Astrocyte of the spinal cord (primary cell): ENCODE results near the gene NKD2.

Source experiments
- DNase-seq: peaks from one replicate; pipeline ENCODE4 v3.0.0; 2011; ENCODE audit warnings: low read depth, low spot score
- H3K4me3 ChIP-seq: 2 replicates; pipeline ENCODE4 v1.5.1; 2011; ENCODE audit warnings: low read depth, mild to moderate bottlenecking, low read length, moderate library complexity
- in situ Hi-C: cut with HindIII; loops from 2 replicates; pipeline ENCODE4 v1.10.0; 2017; ENCODE audit warnings: low sequenced_read_pairs
- TF ChIP-seq, protein P1 (sequence below): IDR thresholded peaks from 2 replicates; pipeline ENCODE4 v1.5.1; 2012; ENCODE audit warnings: low read depth, mild to moderate bottlenecking, low read length, inconsistent platforms

Gene NKD2

DNA sequence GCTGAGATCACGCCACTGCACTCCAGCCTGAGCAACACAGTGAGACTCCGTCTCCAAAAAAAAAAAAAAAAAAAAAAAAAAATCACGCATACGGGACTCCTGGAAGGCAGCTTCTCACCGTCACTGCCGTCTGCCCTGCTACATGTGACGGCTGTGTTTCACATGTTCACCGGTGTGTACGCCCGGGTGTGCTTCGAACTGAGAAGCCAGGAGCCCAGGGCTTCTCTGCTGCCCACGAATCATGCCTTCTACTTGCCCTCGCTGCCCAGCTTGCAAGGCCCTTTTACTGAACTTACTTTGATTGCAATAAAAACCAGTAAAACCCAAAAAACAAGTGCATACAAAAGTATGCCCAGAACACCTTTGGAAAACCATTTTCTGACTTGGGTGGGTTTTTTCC is 5.8 kb upstream of the NKD2 start:
- TF ChIP-seq, protein P1, sequence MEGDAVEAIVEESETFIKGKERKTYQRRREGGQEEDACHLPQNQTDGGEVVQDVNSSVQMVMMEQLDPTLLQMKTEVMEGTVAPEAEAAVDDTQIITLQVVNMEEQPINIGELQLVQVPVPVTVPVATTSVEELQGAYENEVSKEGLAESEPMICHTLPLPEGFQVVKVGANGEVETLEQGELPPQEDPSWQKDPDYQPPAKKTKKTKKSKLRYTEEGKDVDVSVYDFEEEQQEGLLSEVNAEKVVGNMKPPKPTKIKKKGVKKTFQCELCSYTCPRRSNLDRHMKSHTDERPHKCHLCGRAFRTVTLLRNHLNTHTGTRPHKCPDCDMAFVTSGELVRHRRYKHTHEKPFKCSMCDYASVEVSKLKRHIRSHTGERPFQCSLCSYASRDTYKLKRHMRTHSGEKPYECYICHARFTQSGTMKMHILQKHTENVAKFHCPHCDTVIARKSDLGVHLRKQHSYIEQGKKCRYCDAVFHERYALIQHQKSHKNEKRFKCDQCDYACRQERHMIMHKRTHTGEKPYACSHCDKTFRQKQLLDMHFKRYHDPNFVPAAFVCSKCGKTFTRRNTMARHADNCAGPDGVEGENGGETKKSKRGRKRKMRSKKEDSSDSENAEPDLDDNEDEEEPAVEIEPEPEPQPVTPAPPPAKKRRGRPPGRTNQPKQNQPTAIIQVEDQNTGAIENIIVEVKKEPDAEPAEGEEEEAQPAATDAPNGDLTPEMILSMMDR = no peak
- no peak overlapping the region for H3K4me3 ChIP-seq
- no peak for DNase-seq
- in situ Hi-C loops = no loop called here

DNA sequence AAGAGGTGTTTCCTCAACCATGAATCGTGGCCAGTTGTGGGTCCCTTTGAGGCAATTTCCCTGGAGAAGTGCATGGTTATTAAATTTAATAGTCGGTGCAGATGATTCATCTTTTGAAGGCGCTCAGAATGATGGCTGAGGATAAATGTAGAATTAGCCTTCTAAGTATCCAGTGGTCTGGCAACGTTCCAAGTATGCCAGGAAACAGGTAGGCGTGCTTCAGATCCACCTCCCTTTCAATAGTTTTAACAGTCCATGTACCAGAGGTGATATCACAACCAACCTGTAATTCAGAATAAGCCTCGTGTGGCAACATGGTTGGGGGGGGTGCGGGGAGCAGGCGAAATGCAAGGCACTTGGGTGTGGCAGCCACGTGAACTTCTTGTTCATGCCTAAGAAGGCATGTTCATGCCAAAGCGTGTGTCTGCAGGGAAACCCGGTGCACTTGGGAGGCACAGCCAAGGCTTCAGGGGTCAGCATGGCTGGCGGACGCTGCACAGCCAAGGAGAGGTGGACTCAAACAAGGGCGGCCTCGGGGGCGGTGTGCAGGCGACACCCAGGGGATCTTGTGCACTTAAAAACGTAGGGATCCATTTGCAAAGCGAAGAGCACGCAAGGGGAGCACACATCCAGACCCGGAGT is 5.2 kb upstream of the NKD2 start:
- H3K4me3 ChIP-seq = no peak overlapping the region
- TF ChIP-seq, protein P1 = no peak
- in situ Hi-C loops = no loop called here
- no peak for DNase-seq

DNA sequence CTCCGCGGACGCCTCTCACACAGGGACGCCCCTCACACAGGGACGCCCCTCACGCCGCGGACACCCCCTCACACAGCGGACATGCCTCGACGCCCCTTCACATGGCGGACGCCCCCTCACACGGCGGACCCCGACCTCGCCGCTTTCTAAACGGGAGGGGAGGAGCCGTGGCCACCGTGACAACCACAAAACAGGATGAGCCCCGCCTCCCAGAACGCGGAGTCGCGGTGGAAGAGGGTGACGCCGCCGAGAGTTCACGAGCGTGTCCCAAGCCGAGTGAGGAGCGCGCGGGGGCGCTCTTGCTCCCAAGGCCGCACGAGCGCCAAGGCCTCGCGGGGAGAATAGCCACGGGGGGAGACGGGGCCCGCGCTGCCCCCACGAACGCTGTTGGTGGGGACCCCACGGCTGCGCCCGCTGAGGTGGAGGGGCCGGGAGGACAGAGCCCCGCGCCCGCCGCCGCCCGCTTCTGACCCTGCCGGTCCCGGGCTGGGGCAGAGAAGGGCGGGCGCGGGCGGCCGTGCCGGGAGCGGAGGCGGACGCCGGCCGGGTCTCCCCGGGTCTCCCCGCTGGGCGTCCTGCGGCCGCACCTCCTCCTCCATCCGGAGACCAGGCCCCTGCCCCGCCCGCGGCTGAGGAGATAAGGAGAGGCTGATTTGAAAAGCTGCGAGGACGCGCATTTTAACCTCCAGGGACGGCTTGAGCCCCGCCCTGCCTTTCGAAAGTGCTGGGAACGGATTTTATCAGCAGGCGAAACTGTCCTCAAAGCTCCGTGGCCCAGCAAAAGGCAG is 3.9 kb upstream of the NKD2 start:
- TF ChIP-seq, protein P1 = peak; percentile 41
- in situ Hi-C loops = no loop called here
- DNase-seq = no peak
- H3K4me3 ChIP-seq = no peak overlapping the region

DNA sequence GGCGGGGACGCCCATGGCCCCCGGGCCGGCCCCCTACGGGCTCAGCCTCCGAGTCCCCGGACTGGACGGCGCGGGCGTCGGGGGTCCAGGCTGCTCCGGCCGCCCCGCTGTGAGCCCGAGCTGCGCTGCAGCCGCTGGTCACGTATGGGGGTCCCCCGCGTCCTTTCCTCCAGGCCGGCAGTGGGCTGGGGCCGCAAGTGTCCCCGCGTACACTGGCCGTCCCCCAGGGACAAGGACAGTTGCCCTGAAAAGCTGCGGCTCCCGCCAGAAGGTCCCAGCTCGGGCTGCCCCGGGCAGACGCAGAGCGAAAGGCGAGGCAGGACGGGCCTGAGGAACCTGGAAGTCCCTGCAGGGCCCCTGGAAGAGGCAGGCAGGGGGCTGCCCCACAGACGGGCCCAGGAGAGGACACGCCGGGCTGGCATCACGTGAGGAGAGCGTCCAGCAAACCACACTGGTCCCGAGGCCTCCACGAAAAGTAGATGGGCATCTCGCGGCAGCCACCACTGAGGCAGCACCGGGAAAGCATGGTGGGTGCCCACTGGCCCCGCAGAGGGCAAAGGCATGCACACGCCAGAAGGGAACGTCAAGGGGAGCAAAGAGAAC is 3.3 kb upstream of the NKD2 start:
- no peak overlapping the region for H3K4me3 ChIP-seq
- DNase-seq = no peak
- in situ Hi-C loops = no loop called here
- TF ChIP-seq, protein P1 = no peak

DNA sequence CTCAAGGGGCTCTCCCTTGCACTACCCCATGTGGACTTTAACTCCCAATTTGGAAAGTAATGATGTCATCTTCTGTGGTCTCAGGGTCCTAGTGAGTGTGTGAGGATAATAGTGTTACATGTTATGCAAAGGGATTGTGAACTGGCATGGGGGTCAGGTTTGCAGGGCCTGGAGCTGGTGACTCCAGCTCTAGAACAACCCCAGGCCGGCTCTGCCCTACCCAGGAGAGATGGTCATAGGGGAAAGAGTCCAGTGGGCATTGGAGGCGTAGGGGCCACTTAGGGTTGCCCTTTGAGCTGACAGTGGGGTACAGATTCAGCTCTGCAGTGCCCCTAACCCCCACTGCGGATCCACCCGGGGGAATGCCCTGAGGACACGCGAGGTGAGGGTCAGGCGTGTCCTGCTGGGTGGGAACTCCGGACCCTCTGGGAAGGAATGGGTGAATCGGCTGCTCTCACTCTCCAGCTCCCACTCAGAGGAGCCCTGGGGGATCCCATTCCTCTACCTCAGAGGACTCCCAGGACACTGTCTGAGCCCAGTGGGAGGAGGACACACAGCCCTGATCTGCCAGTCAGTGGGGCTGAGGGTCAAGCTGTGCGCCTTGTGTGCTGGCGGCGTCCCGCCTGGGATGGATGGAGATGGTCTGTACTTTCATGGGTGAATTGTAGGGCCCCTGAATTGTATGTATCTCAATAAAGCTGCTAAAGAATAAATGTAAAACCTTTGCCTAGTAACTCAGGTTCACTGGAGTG is 2.5 kb upstream of the NKD2 start:
- in situ Hi-C loops = no loop called here
- TF ChIP-seq, protein P1 = no peak

DNA sequence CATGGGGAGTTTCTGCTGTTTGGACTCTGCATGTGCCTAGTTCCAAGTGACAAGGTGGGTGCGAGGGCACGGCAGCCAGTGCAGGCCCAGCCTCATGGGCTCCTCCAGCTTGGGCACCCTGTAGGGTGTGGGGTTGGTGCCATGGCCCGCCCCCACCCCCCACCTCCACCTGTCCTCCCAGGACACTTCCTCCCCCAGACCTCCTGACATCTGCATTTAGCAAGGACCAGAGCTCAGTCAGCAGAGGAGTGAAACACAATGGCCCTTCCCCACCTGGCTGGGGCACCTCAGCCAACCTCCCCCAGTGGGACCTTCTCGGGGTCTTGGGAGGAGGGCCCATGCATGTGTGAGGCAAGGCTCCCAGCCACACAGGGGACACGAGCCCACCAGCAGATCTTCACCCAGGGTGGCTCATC is 1.9 kb upstream of the NKD2 start:
- DNase-seq = no peak
- in situ Hi-C loops = no loop called here
- TF ChIP-seq, protein P1 = no peak
- H3K4me3 ChIP-seq = no peak overlapping the region

More for the DNA sequence above, 2.5 kb upstream of the NKD2 start:
- H3K4me3 ChIP-seq = no peak overlapping the region
- DNase-seq = no peak
